ENCODE data around the gene FIBP. TPM values are rescaled to one million over a fixed set of nuclear protein-coding genes. Genes with fewer than 3 reads are reported as not detected.

Gene FIBP
- total RNA-seq, 2 experiments from 2014 or later: 19.1 to 19.9 TPM

DNA sequence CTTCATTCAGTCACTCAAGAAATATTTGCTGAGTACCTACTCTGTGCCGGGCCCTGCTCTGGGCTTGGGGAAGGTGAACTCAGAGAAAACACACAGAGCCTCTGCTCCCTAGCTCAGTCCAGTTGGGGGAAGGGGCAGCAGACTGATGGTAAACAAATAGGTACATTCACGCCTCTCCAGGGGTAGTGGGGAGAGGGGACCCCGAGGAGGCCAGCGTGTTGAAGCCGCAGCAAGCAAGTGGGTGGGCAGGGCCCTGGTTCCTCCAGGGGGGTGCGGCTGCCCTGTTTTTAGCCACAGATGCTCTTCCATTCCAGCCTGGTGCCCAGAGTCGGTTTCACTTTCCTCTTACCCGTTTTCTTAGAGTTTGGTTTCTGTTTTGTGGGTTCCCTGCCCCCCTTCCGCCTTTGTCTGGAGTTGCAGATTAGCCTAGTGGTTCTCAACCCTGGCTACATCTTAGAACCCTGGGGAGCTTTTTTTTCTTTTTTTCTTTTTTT, 39.7 kb upstream of the FIBP start:
- TF ChIP-seq, protein P1, sequence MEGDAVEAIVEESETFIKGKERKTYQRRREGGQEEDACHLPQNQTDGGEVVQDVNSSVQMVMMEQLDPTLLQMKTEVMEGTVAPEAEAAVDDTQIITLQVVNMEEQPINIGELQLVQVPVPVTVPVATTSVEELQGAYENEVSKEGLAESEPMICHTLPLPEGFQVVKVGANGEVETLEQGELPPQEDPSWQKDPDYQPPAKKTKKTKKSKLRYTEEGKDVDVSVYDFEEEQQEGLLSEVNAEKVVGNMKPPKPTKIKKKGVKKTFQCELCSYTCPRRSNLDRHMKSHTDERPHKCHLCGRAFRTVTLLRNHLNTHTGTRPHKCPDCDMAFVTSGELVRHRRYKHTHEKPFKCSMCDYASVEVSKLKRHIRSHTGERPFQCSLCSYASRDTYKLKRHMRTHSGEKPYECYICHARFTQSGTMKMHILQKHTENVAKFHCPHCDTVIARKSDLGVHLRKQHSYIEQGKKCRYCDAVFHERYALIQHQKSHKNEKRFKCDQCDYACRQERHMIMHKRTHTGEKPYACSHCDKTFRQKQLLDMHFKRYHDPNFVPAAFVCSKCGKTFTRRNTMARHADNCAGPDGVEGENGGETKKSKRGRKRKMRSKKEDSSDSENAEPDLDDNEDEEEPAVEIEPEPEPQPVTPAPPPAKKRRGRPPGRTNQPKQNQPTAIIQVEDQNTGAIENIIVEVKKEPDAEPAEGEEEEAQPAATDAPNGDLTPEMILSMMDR (IDR thresholded peaks at IDR 0.05): no peak
- H3K4me3 Mint-ChIP-seq: peak overlapping the region; percentile 77
- ChIA-PET POLR2A (interaction anchor here (0.8 to 3.2 kb wide), 12 partner anchors 8 to 216 kb away, joined by 3 to 35 read pairs (median 5); partner anchors contain the start of genes BANF1, C11orf68, CCDC85B and CFL1), CTCF (interaction anchor here (1.0 to 1.6 kb wide), 6 partner anchors 37 to 94 kb away, joined by 3 to 7 read pairs (median 4); partner anchors contain the start of genes CCDC85B, FIBP and MUS81)
- Histone ChIP-seq H3K4me1 (ENCODE audit: insufficient read depth, low read length) (peaks cover 26% of the 10 kb centered on the region), H3K36me3 (ENCODE audit: insufficient read depth, low read length) (peaks cover 8% of the 10 kb centered on the region), H3K27ac (ENCODE audit: low read depth in 1 of 2, low read length in 2 of 2) (peak overlapping the region; percentile 78 to 81), H3K9me3 (ENCODE audit: control insufficient read depth in 1 of 2, insufficient read depth in 1 of 2, low read length in 2 of 2) (no peaks in the 10 kb centered on the region), H3K27me3 (ENCODE audit: control insufficient read depth in 1 of 2, insufficient read depth in 2 of 2, low read length in 2 of 2) (no peaks in the 10 kb centered on the region), H3K4me3 (ENCODE audit: low read length) (peak overlapping the region; percentile 39)
- H3K4me1 Mint-ChIP-seq (ENCODE audit: low read depth): peaks cover 30% of the 10 kb centered on the region
- DNase-seq (peak; percentile 59 to 93 (median 76)), ATAC-seq (ENCODE audit: poor library complexity) (peak; percentile 96)
- peaks cover 7% of the 10 kb centered on the region for H3K36me3 Mint-ChIP-seq (ENCODE audit: low read depth)
- H3K27ac Mint-ChIP-seq: peak overlapping the region; percentile 95
- no peaks in the 10 kb centered on the region for H3K9me3 Mint-ChIP-seq
- no peaks in the 10 kb centered on the region for H3K27me3 Mint-ChIP-seq
- intact Hi-C loops (cut with DNase I, micrococcal nuclease): loop anchor here in 1 of 2 experiments (1.0 to 2.0 kb wide), 3 partner anchors 9 to 40 kb away; partner anchors contain the start of genes C11orf68, DRAP1, FIBP and SART1

DNA sequence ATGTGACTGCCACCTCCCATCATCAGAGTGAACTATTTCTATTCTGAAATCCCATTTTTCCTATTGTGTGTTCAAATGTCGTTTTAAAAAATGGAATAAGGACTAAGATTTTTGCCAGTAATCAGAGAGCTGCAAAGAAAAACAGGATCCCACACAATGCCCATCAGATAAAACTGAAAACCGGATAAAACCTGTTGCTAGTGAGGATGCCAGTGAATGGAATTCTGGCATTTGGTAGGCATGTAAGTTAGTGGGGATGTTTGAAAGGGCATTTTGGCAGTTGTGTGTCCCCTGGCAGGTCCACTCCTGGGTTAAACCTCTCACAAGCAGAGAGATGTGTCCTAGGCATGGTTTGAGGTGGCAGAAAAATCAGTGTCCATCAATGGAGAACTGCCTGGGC, 37.1 kb upstream of the FIBP start:
- peaks cover 28% of the 10 kb centered on the region for H3K36me3 ChIP-seq (ENCODE audit: insufficient read depth, low read length)
- CTCF ChIA-PET: interaction anchor here (0.9 kb wide), 1 partner anchor 145 kb away, joined by 3 read pairs; no protein-coding TSS in a partner anchor

DNA sequence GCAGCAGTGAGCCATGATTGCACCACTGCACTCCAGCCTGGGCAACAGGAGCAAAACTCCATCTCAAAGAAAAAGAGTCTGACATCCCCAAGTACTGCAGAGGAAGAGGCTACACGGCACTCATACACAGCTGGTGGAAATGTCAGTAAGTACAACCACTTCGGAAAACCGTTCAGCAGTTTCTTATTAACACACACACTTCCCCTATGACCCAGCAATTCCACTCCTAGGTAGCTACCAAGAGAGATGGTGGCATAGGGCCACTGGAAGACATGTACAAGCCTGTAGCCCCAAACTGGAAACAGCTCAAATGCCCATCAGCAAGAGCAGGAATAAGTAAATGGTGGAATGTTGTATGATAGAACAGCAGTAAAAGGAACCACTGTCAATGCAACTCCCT, 34.3 kb upstream of the FIBP start:
- peaks cover 42% of the 10 kb centered on the region for H3K4me1 ChIP-seq (ENCODE audit: insufficient read depth, low read length)
- Mint-ChIP-seq H3K36me3 (ENCODE audit: low read depth) (peaks cover 36% of the 10 kb centered on the region), H3K27ac (peak overlapping the region; percentile 44), H3K4me1 (ENCODE audit: low read depth) (peaks cover 28% of the 10 kb centered on the region), H3K4me3 (peak overlapping the region; percentile 55), H3K9me3 (no peaks in the 10 kb centered on the region), H3K27me3 (no peaks in the 10 kb centered on the region)
- H3K36me3 ChIP-seq (ENCODE audit: insufficient read depth, low read length): peaks cover 32% of the 10 kb centered on the region
- no peaks in the 10 kb centered on the region for H3K27me3 ChIP-seq (ENCODE audit: control insufficient read depth in 1 of 2, insufficient read depth in 2 of 2, low read length in 2 of 2)
- intact Hi-C loops (cut with DNase I, micrococcal nuclease): no loop called here
- DNase-seq (no peak), ATAC-seq (ENCODE audit: poor library complexity) (no peak)
- CTCF ChIA-PET: interaction anchor here (1.0 to 4.2 kb wide), 3 partner anchors 34 to 66 kb away, joined by 3 to 16 read pairs (median 4); partner anchors contain the start of gene FIBP
- POLR2A ChIA-PET: interaction anchor here (6.6 kb wide), 1 partner anchor 33 kb away, joined by 104 read pairs; the partner anchor contains the start of genes CCDC85B and FIBP
- TF ChIP-seq, protein P1 (IDR thresholded peaks at IDR 0.05): no peak
- no peaks in the 10 kb centered on the region for H3K9me3 ChIP-seq (ENCODE audit: control insufficient read depth in 1 of 2, insufficient read depth in 1 of 2, low read length in 2 of 2)
- no peak overlapping the region for H3K4me3 ChIP-seq (ENCODE audit: low read length)
- no peak overlapping the region for H3K27ac ChIP-seq (ENCODE audit: low read depth in 1 of 2, low read length in 2 of 2)

More for the DNA sequence above, 37.1 kb upstream of the FIBP start:
- Histone ChIP-seq H3K4me3 (ENCODE audit: low read length) (no peak overlapping the region), H3K9me3 (ENCODE audit: control insufficient read depth in 1 of 2, insufficient read depth in 1 of 2, low read length in 2 of 2) (no peaks in the 10 kb centered on the region), H3K4me1 (ENCODE audit: insufficient read depth, low read length) (peaks cover 42% of the 10 kb centered on the region), H3K27ac (ENCODE audit: low read depth in 1 of 2, low read length in 2 of 2) (no peak overlapping the region), H3K27me3 (ENCODE audit: control insufficient read depth in 1 of 2, insufficient read depth in 2 of 2, low read length in 2 of 2) (no peaks in the 10 kb centered on the region)
- POLR2A ChIA-PET: interaction anchor here (0.8 to 1.1 kb wide), 2 partner anchors 35 to 41 kb away, joined by 3 read pairs; partner anchors contain the start of gene CCDC85B
- Mint-ChIP-seq H3K4me3 (peak overlapping the region; percentile 2), H3K27ac (peak overlapping the region; percentile 61), H3K9me3 (no peaks in the 10 kb centered on the region), H3K27me3 (no peaks in the 10 kb centered on the region), H3K36me3 (ENCODE audit: low read depth) (peaks cover 22% of the 10 kb centered on the region), H3K4me1 (ENCODE audit: low read depth) (peaks cover 40% of the 10 kb centered on the region)
- intact Hi-C loops (cut with DNase I, micrococcal nuclease): no loop called here
- DNase-seq (no peak), ATAC-seq (ENCODE audit: poor library complexity) (no peak)
- TF ChIP-seq, protein P1 (IDR thresholded peaks at IDR 0.05): no peak
